ENCODE data around the gene SH3BP5.

Gene SH3BP5

GRCh38 chr3:15207836-15208504 is 124.4 kb downstream of the SH3BP5 start:
- DNase-seq (ENCODE audit: extremely low read depth in 1 of 2, low read depth in 1 of 2), result no peak

GRCh38 chr3:15206662-15207576 is 125.5 kb downstream of the SH3BP5 start:
- DNase-seq (ENCODE audit: extremely low read depth in 1 of 2, low read depth in 1 of 2), result no peak

- DNase-seq (ENCODE audit: extremely low read depth in 1 of 2, low read depth in 1 of 2), result peak; percentile 71 to 93
Observed at GRCh38 chr3:15205934-15206661, 126.3 kb downstream of the SH3BP5 start, which contains the start of gene CAPN7. TSS of gene CAPN7 (plus strand) at chr3:15206246. CDS start at chr3:15206496, 250 bp downstream.

- DNase-seq (ENCODE audit: extremely low read depth in 1 of 2, low read depth in 1 of 2), result no peak
Observed at GRCh38 chr3:15205482-15205933, 126.9 kb downstream of the SH3BP5 start.
